BJ (cell line): ENCODE data around the gene CPSF6. TPM values are rescaled to one million over a fixed set of nuclear protein-coding genes. Genes with fewer than 3 reads are reported as not detected.

ENCODE experiments used
- CTCF ChIA-PET: fragments of 350-600 bp; formaldehyde crosslinking; extraction: SDS; loops from one replicate; lab custom pipeline; 2021; ENCODE audit warnings: antibody characterized with exemption, inconsistent platforms; lab: Yijun Ruan, JAX
- POLR2A ChIA-PET: fragments of 300-600 bp; sonication (Branson Sonifier 250); formaldehyde crosslinking; extraction: SDS; loops from one replicate; lab custom pipeline; 2021; ENCODE audit warnings: antibody characterized with exemption; lab: Charles Lee
- DNase-seq: peaks from one replicate; pipeline ENCODE4 v3.0.0-alpha.2; 2011; ENCODE audit warnings: low read depth
- H3K27me3 ChIP-seq: 2 replicates; pipeline ENCODE4 v1.6.0; 2011; ENCODE audit warnings: low read length; ENCODE audit not compliant: control insufficient read depth, insufficient read depth
- H3K36me3 ChIP-seq: 2 replicates; pipeline ENCODE4 v1.5.1; 2011; ENCODE audit warnings: low read length; ENCODE audit not compliant: control insufficient read depth, insufficient read depth
- H3K4me3 ChIP-seq: 2 replicates; pipeline ENCODE4 v1.5.1; 2011; ENCODE audit warnings: low read depth, mild to moderate bottlenecking, control low read depth, low read length
- polyA plus RNA-seq: library from polyadenylated mRNA; depleted of rRNA; stranded (reverse); fragments of >200 nt; gene quantifications from 2 replicates; pipeline ENCODE4 v1.2.3, GENCODE V29; 2011
- TF ChIP-seq, protein P1 (sequence below): IDR thresholded peaks from 2 replicates; pipeline ENCODE4 v1.5.1; 2011; ENCODE audit warnings: low read depth, mild to moderate bottlenecking, control low read depth, inconsistent platforms, low read length, moderate library complexity; ENCODE audit not compliant: insufficient read depth

Gene CPSF6
- polyA plus RNA-seq, 1 experiment = 33.7 TPM

- no peak for DNase-seq
- Histone ChIP-seq H3K4me3 (no peak overlapping the region), H3K27me3 (no peaks in the 10 kb centered on the region; the same call in 1 of the 2 replicates), H3K36me3 (no peaks in the 10 kb centered on the region)
- ChIA-PET CTCF (interaction anchor here (0.6 kb wide), 1 partner anchor 33 kb away, joined by 3 read pairs; no protein-coding TSS in a partner anchor), POLR2A (no interaction called here)
- TF ChIP-seq, protein P1, sequence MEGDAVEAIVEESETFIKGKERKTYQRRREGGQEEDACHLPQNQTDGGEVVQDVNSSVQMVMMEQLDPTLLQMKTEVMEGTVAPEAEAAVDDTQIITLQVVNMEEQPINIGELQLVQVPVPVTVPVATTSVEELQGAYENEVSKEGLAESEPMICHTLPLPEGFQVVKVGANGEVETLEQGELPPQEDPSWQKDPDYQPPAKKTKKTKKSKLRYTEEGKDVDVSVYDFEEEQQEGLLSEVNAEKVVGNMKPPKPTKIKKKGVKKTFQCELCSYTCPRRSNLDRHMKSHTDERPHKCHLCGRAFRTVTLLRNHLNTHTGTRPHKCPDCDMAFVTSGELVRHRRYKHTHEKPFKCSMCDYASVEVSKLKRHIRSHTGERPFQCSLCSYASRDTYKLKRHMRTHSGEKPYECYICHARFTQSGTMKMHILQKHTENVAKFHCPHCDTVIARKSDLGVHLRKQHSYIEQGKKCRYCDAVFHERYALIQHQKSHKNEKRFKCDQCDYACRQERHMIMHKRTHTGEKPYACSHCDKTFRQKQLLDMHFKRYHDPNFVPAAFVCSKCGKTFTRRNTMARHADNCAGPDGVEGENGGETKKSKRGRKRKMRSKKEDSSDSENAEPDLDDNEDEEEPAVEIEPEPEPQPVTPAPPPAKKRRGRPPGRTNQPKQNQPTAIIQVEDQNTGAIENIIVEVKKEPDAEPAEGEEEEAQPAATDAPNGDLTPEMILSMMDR = no peak
These were observed 48.2 kb downstream of the CPSF6 start for GRCh38 chr12:69287556-69287955.

GRCh38 chr12:69290545-69291277 is 51.3 kb downstream of the CPSF6 start:
- Histone ChIP-seq H3K27me3 (no peaks in the 10 kb centered on the region; the same call in 1 of the 2 replicates), H3K36me3 (no peaks in the 10 kb centered on the region), H3K4me3 (no peak overlapping the region)
- CTCF ChIA-PET = interaction anchor here (0.6 to 2.4 kb wide), 12 partner anchors 9 to 1391 kb away, joined by 3 to 17 read pairs (median 4); no protein-coding TSS in a partner anchor
- no peak for DNase-seq
- POLR2A ChIA-PET = no interaction called here
- TF ChIP-seq, protein P1 = peak; percentile 89

DNA sequence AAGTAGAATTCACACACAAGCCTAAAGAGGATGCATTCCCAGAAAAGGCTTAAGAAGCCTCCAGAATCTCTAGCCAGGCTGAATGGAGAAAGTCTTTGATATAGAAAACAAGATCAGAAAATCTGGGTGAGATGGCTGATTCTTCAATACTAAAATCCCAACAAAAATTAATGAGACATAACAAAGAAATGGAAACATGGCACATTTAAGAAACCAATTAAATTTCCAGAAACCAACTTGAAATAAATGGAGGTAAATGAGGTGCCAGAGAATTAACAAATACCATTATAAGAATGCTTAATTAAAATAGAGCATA is 51.9 kb downstream of the CPSF6 start:
- no peak for DNase-seq
- TF ChIP-seq, protein P1 = no peak
- CTCF ChIA-PET = interaction anchor here (0.6 to 2.4 kb wide), 12 partner anchors 9 to 1390 kb away, joined by 3 to 17 read pairs (median 4); no protein-coding TSS in a partner anchor
- Histone ChIP-seq H3K36me3 (no peaks in the 10 kb centered on the region), H3K4me3 (no peak overlapping the region), H3K27me3 (no peaks in the 10 kb centered on the region; the same call in 1 of the 2 replicates)
- POLR2A ChIA-PET = no interaction called here

GRCh38 chr12:69298133-69298532 is 58.8 kb downstream of the CPSF6 start:
- Histone ChIP-seq H3K36me3 (no peaks in the 10 kb centered on the region), H3K27me3 (no peaks in the 10 kb centered on the region), H3K4me3 (no peak overlapping the region)
- ChIA-PET POLR2A (no interaction called here), CTCF (no interaction called here)
- TF ChIP-seq, protein P1 = no peak
- no peak for DNase-seq

DNA sequence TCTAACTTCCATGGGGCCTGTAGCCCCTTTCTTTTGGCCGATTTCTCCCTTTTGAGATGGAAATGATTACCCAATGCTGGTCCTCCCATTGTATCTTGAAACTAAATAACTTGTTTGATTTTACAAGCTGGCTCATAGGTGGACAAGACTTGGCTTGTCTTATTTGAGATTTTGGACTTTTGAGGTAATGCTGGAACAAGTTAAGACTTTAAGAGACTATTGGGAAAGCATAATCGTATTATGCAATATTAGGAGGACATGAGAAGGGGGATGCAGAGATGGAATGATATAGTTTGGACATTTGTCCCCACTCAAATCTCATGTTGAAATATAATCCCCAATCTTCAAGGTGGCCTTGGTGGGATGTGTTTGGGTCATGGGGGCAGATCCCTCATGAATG is 59.6 kb downstream of the CPSF6 start:
- Histone ChIP-seq H3K36me3 (no peaks in the 10 kb centered on the region), H3K4me3 (no peak overlapping the region), H3K27me3 (no peaks in the 10 kb centered on the region)
- ChIA-PET CTCF (no interaction called here), POLR2A (no interaction called here)
- no peak for DNase-seq
- TF ChIP-seq, protein P1 = no peak
